WTC11 (cell line): ENCODE data around the gene OR10A4. TPM values are rescaled to one million over a fixed set of nuclear protein-coding genes. Genes with fewer than 3 reads are reported as not detected.

Experiments
- ATAC-seq: fragments of 200-7000 bp; cut with Tn5 transposase; 2 replicates; pipeline ENCODE4 v1.10.0; 2021; ENCODE audit warnings: mild to moderate bottlenecking, moderate library complexity
- CTCF ChIA-PET: fragments of 300-600 bp; sonication (Branson Sonifier 250); formaldehyde crosslinking; loops from one replicate; lab custom pipeline; 2021; ENCODE audit warnings: antibody characterized with exemption; lab: Charles Lee
- POLR2A ChIA-PET: fragments of 350-600 bp; sonication (Branson Sonifier 250); formaldehyde crosslinking; loops from one replicate; lab custom pipeline; 2021; ENCODE audit warnings: antibody characterized with exemption; lab: Charles Lee
- DNase-seq: peaks from one replicate; pipeline ENCODE4 v3.0.0; 2021; ENCODE audit warnings: low spot score
- H3K27ac Mint-ChIP-seq: 2 replicates; pipeline ENCODE4 v1.8.0; 2021; ENCODE audit warnings: mixed read lengths
- H3K27me3 Mint-ChIP-seq: 2 replicates; pipeline ENCODE4 v1.8.0; 2021; ENCODE audit warnings: low read depth, mild to moderate bottlenecking, moderate library complexity, mixed read lengths
- H3K36me3 Mint-ChIP-seq: 2 replicates; pipeline ENCODE4 v1.8.0; 2021; ENCODE audit warnings: mixed read lengths
- H3K4me1 Mint-ChIP-seq: 2 replicates; pipeline ENCODE4 v1.8.0; 2022; ENCODE audit warnings: mixed read lengths
- H3K4me3 Mint-ChIP-seq: 2 replicates; pipeline ENCODE4 v1.8.0; 2021; ENCODE audit warnings: mild to moderate bottlenecking, moderate library complexity, mixed read lengths
- H3K9me3 Mint-ChIP-seq: 2 replicates; pipeline ENCODE4 v1.8.0; 2021; ENCODE audit warnings: mixed read lengths
- AFF4 ChIP-seq: sonication (generic); formaldehyde crosslinking; IDR thresholded peaks from 2 replicates; pipeline ENCODE4 v1.8.1; 2023; ENCODE audit warnings: mild to moderate bottlenecking, missing genetic modification reagents, borderline replicate concordance
- ATF6 ChIP-seq: sonication (generic); formaldehyde crosslinking; IDR thresholded peaks from 2 replicates; pipeline ENCODE4 v1.8.1; 2023; ENCODE audit warnings: mild to moderate bottlenecking, missing genetic modification reagents
- CREM ChIP-seq: sonication (generic); formaldehyde crosslinking; IDR thresholded peaks from 2 replicates; pipeline ENCODE4 v1.8.1; 2022; ENCODE audit warnings: mild to moderate bottlenecking, missing genetic modification reagents, moderate library complexity
- GABPB1 ChIP-seq: sonication (generic); formaldehyde crosslinking; IDR thresholded peaks from 2 replicates; pipeline ENCODE4 v1.8.1; 2023; ENCODE audit warnings: mild to moderate bottlenecking, missing genetic modification reagents
- MAX ChIP-seq: sonication (generic); formaldehyde crosslinking; IDR thresholded peaks from 2 replicates; pipeline ENCODE4 v1.8.0; 2022; ENCODE audit warnings: mild to moderate bottlenecking, missing genetic modification reagents
- NFYB ChIP-seq: sonication (generic); formaldehyde crosslinking; conservative IDR thresholded peaks from 2 replicates; pipeline ENCODE4 v1.8.0; 2022; ENCODE audit warnings: low read depth, missing genetic modification reagents
- NR3C1 ChIP-seq: sonication (generic); formaldehyde crosslinking; conservative IDR thresholded peaks from 2 replicates; pipeline ENCODE4 v1.8.1; 2023; ENCODE audit warnings: low read depth, mild to moderate bottlenecking, missing genetic modification reagents
- OVOL2 ChIP-seq: fragments of 250-450 bp; sonication (Bioruptor Pico); IDR thresholded peaks from 2 replicates; pipeline ENCODE4 v1.9.0; 2021; ENCODE audit warnings: mild to moderate bottlenecking, borderline replicate concordance
- RELA ChIP-seq: sonication (generic); formaldehyde crosslinking; IDR thresholded peaks from 2 replicates; pipeline ENCODE4 v1.8.1; 2022; ENCODE audit warnings: missing genetic modification reagents, mild to moderate bottlenecking, borderline replicate concordance
- STAT6 ChIP-seq: sonication (generic); formaldehyde crosslinking; conservative IDR thresholded peaks from 2 replicates; pipeline ENCODE4 v1.8.1; 2023; ENCODE audit warnings: mild to moderate bottlenecking, low read depth, missing genetic modification reagents, moderate library complexity
- TCF7 ChIP-seq: sonication (generic); formaldehyde crosslinking; IDR thresholded peaks from 2 replicates; pipeline ENCODE4 v1.8.0; 2022; ENCODE audit warnings: mild to moderate bottlenecking, low read depth, missing genetic modification reagents, moderate library complexity
- USF2 ChIP-seq: sonication (generic); formaldehyde crosslinking; IDR thresholded peaks from 2 replicates; pipeline ENCODE4 v1.8.1; 2023; ENCODE audit warnings: mild to moderate bottlenecking, missing genetic modification reagents, moderate library complexity
- ZNF232 ChIP-seq: sonication (generic); formaldehyde crosslinking; IDR thresholded peaks from 2 replicates; pipeline ENCODE4 v1.8.0; 2022; ENCODE audit warnings: mild to moderate bottlenecking, missing genetic modification reagents
- ZNF263 ChIP-seq: sonication (generic); formaldehyde crosslinking; IDR thresholded peaks from 2 replicates; pipeline ENCODE4 v1.8.1; 2022; ENCODE audit warnings: low read depth, mild to moderate bottlenecking, moderate library complexity, missing genetic modification reagents
- ZNF671 ChIP-seq: fragments of 250-450 bp; sonication (Bioruptor Pico); IDR thresholded peaks from 2 replicates; pipeline ENCODE4 v1.8.0; 2021; ENCODE audit warnings: mild to moderate bottlenecking
- total RNA-seq: library from RNA; stranded (reverse); gene quantifications from 3 replicates; pipeline ENCODE4 v1.2.3, GENCODE V29; 2021
- TF ChIP-seq, protein P1 (sequence below): sonication (generic); formaldehyde crosslinking; IDR thresholded peaks from 2 replicates; pipeline ENCODE4 v1.8.0; 2022; ENCODE audit warnings: mild to moderate bottlenecking, missing genetic modification reagents
- TF ChIP-seq, protein P2 (sequence below): sonication (generic); formaldehyde crosslinking; IDR thresholded peaks from 2 replicates; pipeline ENCODE4 v1.8.0; 2022; ENCODE audit warnings: mild to moderate bottlenecking, missing genetic modification reagents
- TF ChIP-seq, protein P3 (sequence below): fragments of 200-600 bp; IDR thresholded peaks from 2 replicates; pipeline ENCODE4 v1.8.0; 2022; ENCODE audit warnings: antibody characterized with exemption

The OR10A4 gene
- total RNA-seq, 1 experiment from 2014 or later: not detected

GRCh38 chr11:6855971-6856541, 20.4 kb upstream of the OR10A4 start:
- CTCF ChIA-PET: interaction anchor here (0.9 kb wide), 1 partner anchor 119 kb away, joined by 4 read pairs; no protein-coding TSS in a partner anchor

More at GRCh38 chr11:6855971-6856541, 20.4 kb upstream of the OR10A4 start:
- DNase-seq: no peak
- H3K36me3 Mint-ChIP-seq: peaks cover 22% of the 10 kb centered on the region
- H3K4me1 Mint-ChIP-seq: peaks cover 11% of the 10 kb centered on the region
- no peak overlapping the region for H3K4me3 Mint-ChIP-seq
- POLR2A ChIA-PET: interaction anchor here (0.6 kb wide), 1 partner anchor 514 kb away, joined by 3 read pairs; no protein-coding TSS in a partner anchor
- no peak for ATAC-seq
- TF ChIP-seq GABPB1 (no peak), NFYB (CRISPR knock-in tag) (no peak), STAT6 (CRISPR knock-in tag) (no peak), ZNF671 (CRISPR knock-in tag) (no peak), AFF4 (CRISPR knock-in tag) (no peak), USF2 (CRISPR knock-in tag) (no peak), CREM (CRISPR knock-in tag) (no peak), ATF6 (CRISPR knock-in tag) (no peak), MAX (CRISPR knock-in tag) (no peak), OVOL2 (CRISPR knock-in tag) (no peak), ZNF263 (CRISPR knock-in tag) (no peak), RELA (no peak), TCF7 (CRISPR knock-in tag) (no peak), ZNF232 (CRISPR knock-in tag) (no peak), NR3C1 (no peak)
- TF ChIP-seq, protein P1, sequence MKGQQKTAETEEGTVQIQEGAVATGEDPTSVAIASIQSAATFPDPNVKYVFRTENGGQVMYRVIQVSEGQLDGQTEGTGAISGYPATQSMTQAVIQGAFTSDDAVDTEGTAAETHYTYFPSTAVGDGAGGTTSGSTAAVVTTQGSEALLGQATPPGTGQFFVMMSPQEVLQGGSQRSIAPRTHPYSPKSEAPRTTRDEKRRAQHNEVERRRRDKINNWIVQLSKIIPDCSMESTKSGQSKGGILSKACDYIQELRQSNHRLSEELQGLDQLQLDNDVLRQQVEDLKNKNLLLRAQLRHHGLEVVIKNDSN (CRISPR knock-in tag): no peak
- TF ChIP-seq, protein P2, sequence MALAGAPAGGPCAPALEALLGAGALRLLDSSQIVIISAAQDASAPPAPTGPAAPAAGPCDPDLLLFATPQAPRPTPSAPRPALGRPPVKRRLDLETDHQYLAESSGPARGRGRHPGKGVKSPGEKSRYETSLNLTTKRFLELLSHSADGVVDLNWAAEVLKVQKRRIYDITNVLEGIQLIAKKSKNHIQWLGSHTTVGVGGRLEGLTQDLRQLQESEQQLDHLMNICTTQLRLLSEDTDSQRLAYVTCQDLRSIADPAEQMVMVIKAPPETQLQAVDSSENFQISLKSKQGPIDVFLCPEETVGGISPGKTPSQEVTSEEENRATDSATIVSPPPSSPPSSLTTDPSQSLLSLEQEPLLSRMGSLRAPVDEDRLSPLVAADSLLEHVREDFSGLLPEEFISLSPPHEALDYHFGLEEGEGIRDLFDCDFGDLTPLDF (CRISPR knock-in tag): no peak
- TF ChIP-seq, protein P3, sequence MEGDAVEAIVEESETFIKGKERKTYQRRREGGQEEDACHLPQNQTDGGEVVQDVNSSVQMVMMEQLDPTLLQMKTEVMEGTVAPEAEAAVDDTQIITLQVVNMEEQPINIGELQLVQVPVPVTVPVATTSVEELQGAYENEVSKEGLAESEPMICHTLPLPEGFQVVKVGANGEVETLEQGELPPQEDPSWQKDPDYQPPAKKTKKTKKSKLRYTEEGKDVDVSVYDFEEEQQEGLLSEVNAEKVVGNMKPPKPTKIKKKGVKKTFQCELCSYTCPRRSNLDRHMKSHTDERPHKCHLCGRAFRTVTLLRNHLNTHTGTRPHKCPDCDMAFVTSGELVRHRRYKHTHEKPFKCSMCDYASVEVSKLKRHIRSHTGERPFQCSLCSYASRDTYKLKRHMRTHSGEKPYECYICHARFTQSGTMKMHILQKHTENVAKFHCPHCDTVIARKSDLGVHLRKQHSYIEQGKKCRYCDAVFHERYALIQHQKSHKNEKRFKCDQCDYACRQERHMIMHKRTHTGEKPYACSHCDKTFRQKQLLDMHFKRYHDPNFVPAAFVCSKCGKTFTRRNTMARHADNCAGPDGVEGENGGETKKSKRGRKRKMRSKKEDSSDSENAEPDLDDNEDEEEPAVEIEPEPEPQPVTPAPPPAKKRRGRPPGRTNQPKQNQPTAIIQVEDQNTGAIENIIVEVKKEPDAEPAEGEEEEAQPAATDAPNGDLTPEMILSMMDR: no peak
- no peak overlapping the region for H3K27ac Mint-ChIP-seq
- H3K27me3 Mint-ChIP-seq: no peaks in the 10 kb centered on the region; the same call in 1 of the 2 replicates
- H3K9me3 Mint-ChIP-seq: peaks cover 41% of the 10 kb centered on the region
